GM06990 (cell line): ENCODE data around the gene HIVEP2.

ENCODE experiments used
- DNase-seq: peaks from one replicate; pipeline ENCODE4 v3.0.0-alpha.2; 2011; ENCODE audit not compliant: insufficient read length; ENCODE audit errors: extremely low read depth
- H3K27me3 ChIP-seq: replicated peaks from 2 replicates; pipeline ENCODE4 v1.6.0; 2011; ENCODE audit warnings: low read length; ENCODE audit not compliant: control insufficient read depth, insufficient read depth
- H3K36me3 ChIP-seq: 2 replicates; pipeline ENCODE4 v1.5.1; 2011; ENCODE audit warnings: low read length; ENCODE audit not compliant: control insufficient read depth, insufficient read depth
- H3K4me3 ChIP-seq: replicated peaks from 2 replicates; pipeline ENCODE4 v1.5.1; 2011; ENCODE audit warnings: low read depth, mild to moderate bottlenecking, control low read depth, low read length
- TF ChIP-seq, protein P1 (sequence below): IDR thresholded peaks from 2 replicates; pipeline ENCODE4 v1.5.1; 2011; ENCODE audit warnings: low read length, control low read depth, mild to moderate bottlenecking, inconsistent platforms; ENCODE audit not compliant: insufficient read depth, poor library complexity, severe bottlenecking

Gene HIVEP2

DNA sequence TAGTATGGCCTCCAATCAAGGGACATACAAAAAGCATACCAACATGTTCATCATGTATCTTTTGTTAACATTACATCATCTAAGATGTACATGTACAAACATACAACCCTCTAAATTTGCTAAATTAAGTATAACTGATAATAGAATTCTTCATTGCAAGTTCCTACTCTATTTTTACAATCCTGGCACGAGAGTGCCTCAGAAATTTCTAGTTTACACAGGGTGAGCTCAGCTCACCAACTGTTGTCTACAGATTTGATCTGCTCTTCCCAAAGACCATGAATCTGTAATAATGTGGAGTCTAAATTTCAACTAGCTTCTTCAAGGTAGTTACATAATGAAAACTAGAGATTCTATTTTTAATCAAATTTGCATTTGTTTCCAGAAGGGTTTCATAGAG, 179.7 kb downstream of the HIVEP2 start:
- TF ChIP-seq, protein P1, sequence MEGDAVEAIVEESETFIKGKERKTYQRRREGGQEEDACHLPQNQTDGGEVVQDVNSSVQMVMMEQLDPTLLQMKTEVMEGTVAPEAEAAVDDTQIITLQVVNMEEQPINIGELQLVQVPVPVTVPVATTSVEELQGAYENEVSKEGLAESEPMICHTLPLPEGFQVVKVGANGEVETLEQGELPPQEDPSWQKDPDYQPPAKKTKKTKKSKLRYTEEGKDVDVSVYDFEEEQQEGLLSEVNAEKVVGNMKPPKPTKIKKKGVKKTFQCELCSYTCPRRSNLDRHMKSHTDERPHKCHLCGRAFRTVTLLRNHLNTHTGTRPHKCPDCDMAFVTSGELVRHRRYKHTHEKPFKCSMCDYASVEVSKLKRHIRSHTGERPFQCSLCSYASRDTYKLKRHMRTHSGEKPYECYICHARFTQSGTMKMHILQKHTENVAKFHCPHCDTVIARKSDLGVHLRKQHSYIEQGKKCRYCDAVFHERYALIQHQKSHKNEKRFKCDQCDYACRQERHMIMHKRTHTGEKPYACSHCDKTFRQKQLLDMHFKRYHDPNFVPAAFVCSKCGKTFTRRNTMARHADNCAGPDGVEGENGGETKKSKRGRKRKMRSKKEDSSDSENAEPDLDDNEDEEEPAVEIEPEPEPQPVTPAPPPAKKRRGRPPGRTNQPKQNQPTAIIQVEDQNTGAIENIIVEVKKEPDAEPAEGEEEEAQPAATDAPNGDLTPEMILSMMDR: no peak
- peaks cover 9% of the 10 kb centered on the region for H3K36me3 ChIP-seq

DNA sequence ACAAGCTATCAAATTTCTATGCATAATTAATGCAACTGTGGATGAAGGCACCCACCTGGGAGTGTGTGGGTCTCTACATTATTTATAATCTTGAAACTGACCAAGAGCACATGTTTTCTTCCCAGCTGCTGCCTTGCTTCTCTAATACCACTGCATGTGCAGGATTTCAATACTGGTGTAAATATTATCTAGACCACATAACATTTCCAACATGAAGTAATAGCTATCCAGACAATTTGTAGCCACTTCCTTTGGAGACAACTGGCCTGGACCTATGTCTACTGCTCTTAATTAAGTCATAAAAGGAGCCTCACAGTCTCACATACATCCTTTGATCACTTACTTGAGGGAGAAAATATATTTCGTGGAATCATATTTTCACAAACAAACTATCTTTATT, 180.7 kb downstream of the HIVEP2 start:
- TF ChIP-seq, protein P1: no peak
- H3K4me3 ChIP-seq: no peak overlapping the region

More for the DNA sequence above, 179.7 kb downstream of the HIVEP2 start:
- Histone ChIP-seq H3K4me3 (no peak overlapping the region), H3K27me3 (no peaks in the 10 kb centered on the region)
- DNase-seq: no peak

DNA sequence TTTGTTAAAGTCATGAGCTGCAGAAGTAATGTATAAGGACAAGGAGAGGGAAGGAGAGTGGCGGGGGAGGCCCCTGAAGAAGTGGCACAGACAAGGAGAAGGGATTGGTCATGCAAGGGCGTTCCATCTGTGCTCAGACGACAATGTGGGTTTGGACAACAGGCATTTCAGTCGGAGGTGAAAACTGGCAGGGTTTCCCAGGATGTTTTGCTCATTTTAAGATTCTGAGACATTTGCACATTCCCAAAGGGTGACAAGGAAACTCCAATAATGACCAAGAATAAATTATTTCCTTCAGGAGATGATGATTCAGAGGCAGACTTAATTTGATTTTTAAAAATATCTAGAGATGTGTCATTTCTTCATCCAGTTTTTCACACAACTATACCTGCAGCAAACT, 181.8 kb downstream of the HIVEP2 start:
- Histone ChIP-seq H3K27me3 (no peaks in the 10 kb centered on the region), H3K36me3 (peaks cover 8% of the 10 kb centered on the region), H3K4me3 (no peak overlapping the region)
- TF ChIP-seq, protein P1: no peak
- DNase-seq: no peak

More for the DNA sequence above, 180.7 kb downstream of the HIVEP2 start:
- H3K27me3 ChIP-seq: no peaks in the 10 kb centered on the region
- no peak for DNase-seq
- peaks cover 6% of the 10 kb centered on the region for H3K36me3 ChIP-seq

DNA sequence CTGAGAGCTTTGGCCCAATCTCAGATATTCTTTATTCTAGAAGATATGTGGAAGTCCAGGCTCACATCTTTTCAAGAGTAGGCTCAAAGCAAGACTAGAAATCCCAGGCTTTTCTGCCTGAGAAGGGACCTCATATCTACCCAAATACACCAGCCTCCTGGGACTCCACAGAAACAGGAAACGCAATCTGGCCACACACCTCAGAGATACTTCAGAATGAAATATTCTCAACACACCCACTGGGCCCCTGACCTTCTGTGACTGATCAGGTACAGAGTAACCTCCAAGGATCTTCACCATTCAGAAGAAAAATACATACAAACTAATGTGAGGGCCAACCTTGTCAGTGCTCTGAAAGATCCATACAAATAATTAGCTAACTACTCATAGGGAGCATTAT, 183.2 kb downstream of the HIVEP2 start:
- DNase-seq: no peak
- H3K4me3 ChIP-seq: no peak overlapping the region
- H3K36me3 ChIP-seq: peaks cover 7% of the 10 kb centered on the region
- TF ChIP-seq, protein P1: no peak
- H3K27me3 ChIP-seq: no peaks in the 10 kb centered on the region

DNA sequence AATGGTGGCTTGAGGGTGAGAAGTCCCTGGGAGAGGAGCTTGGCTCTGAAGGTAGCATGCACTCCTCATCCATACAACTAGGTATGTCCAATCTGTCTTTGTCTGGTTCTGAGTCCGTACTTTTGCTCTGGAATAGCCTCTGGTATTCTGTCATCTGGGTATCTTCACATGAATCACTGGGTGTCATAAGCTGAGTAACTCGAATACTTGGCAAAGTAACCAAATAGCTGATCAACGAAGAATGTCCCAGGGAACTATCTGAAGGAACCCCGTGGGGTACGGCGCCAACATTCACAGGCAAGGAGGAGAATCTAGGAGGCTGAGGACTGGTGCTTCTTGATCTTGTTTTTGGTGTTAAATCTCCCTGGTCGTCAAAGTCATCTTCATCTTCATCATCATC, 184.8 kb downstream of the HIVEP2 start:
- no peaks in the 10 kb centered on the region for H3K27me3 ChIP-seq
- TF ChIP-seq, protein P1: no peak
- peaks cover 10% of the 10 kb centered on the region for H3K36me3 ChIP-seq
- H3K4me3 ChIP-seq: no peak overlapping the region
- no peak for DNase-seq

DNA sequence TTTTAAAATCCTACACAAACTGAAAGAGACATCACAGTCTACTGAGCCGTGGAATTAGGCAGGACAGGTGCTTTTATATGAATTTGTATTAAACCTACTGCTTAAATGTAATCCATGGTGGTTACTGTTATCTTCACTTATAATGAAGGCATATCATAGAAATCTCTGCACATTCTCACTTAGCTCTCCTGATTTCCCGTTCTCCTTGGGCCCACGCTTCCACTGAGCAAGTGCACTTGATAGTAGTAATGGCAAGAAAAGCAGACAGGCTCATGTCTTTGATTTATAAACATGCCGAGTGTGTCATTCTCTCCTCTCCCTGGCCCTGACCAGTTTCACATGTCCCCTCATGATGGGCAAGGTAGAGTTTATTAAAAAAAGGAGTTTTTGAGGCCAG, 186.3 kb downstream of the HIVEP2 start:
- H3K4me3 ChIP-seq: no peak overlapping the region
- DNase-seq: no peak
- H3K36me3 ChIP-seq: peaks cover 12% of the 10 kb centered on the region
- no peaks in the 10 kb centered on the region for H3K27me3 ChIP-seq
- TF ChIP-seq, protein P1: no peak
